SK-MEL-5 (cell line): ENCODE measurements around the gene WDR1. TPM values are rescaled to one million over a fixed set of nuclear protein-coding genes. Genes with fewer than 3 reads are reported as not detected.

Experiments used
- DNase-seq: peaks from one replicate; pipeline ENCODE4 v3.0.0-alpha.2; 2016; ENCODE audit warnings: low read depth, low spot score
- in situ Hi-C: cut with HindIII; loops from 2 replicates; pipeline ENCODE4 v1.10.0; 2016; ENCODE audit warnings: low sequenced_read_pairs, high pct_unique_total_duplicates, low pct_unique_long_range_greater_than_20kb
- total RNA-seq: library from RNA; depleted of rRNA; stranded (reverse); fragments of >200 nt; shearing (Covaris generic); gene quantifications from 2 replicates; pipeline ENCODE4 v1.2.3, GENCODE V29; 2014

The WDR1 gene
- total RNA-seq, 1 experiment from 2014 or later: 248 TPM

- in situ Hi-C loops: no loop called here
These were observed 9.2 kb downstream of the WDR1 start for GRCh38 chr4:10107111-10108091.

DNA sequence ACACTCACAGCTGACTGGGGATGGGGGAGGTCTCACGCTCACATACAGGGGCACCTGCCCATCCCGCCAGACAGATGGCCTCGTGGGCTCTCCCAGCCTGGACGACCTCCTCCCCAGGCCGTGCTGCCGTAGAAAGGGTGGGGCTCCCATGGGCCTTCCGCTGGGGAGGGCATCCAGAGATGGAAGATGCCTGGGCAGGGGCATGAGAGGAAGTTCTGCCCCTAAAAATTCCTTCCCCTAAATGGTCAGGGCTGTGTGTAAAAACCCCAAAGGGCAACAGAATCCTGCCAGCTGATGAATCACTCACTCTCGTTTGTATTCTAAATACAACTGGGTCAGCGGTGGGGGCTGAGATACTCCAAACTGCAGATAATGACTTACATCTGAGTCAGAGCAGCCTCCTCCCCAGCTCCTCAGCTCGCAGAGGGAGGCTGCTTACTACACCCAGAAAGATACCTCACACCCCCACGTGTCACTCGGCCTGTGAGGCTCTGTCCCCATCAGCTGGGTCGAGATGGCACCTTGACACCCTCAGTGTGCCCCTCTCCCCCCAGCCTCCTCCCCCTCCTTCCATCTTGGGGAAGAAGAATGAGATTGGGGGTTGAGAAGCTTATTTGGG, 10.1 kb downstream of the WDR1 start:
- in situ Hi-C loops: no loop called here
- peak; percentile 35 for DNase-seq

More at GRCh38 chr4:10107111-10108091, 9.2 kb downstream of the WDR1 start:
- no peak for DNase-seq

DNA sequence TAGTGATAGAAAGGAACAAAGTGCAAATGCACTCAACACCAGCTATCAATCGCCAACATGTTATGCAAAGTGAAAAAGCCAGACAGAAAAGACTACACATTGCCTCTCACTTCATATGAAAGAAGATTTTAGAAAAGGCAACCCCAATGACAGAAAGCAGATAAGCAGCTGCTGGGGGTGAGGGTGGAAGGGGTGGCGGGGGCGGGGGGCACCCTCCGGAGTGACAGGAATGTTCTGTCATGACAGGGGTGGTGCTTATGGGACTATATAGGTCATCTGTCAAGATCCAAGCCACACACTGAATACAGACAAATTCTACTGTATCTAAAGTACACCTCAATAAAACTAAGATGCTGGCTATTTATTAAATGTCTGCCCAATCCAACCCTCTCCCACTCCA, 10.7 kb downstream of the WDR1 start:
- in situ Hi-C loops: no loop called here
- DNase-seq: no peak

- in situ Hi-C loops: no loop called here
- DNase-seq: no peak
These were observed 11.2 kb downstream of the WDR1 start for GRCh38 chr4:10105421-10105820.

- in situ Hi-C loops: no loop called here
These were observed 11.7 kb downstream of the WDR1 start for GRCh38 chr4:10104991-10105276.

DNA sequence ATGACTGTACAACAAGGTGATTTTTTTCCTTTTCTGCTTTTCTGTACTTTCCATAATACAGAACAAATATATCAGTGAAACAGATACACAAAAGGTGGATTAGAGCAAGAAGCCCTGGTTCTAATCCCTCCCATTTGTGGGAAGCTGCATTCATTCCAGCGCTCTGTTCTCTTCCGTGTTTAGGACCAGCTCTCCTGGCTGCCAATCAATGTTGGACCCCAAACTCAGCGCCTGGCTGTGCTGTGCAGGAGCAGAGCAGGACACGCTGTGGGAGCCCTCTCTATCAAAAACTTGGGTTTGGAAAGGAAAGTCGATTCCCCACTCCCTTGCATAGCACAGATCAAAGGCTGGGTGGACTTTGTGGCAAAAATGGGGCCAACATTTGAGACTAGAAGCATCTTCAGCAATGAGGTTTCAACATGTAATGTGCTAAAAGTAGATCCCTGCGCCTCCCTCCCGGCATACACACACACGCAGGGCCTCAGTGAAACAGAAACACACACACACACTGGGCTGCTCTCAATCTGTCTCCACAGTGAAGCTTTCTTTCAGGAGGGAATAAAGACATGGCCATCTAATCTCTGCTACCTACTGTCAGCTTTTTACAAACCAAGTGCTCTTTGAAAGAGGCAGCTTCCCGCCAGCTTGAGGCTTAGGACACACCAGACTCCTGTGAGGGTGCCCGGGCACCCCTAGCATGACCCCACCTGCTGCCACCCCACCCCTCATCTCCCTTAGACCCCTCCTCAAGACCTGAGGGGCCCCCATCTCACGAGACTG, 12.2 kb downstream of the WDR1 start:
- no peak for DNase-seq
- in situ Hi-C loops: no loop called here

More at GRCh38 chr4:10104991-10105276, 11.7 kb downstream of the WDR1 start:
- DNase-seq: no peak

- in situ Hi-C loops: no loop called here
These were observed 13.9 kb downstream of the WDR1 start for GRCh38 chr4:10102474-10103332.

DNA sequence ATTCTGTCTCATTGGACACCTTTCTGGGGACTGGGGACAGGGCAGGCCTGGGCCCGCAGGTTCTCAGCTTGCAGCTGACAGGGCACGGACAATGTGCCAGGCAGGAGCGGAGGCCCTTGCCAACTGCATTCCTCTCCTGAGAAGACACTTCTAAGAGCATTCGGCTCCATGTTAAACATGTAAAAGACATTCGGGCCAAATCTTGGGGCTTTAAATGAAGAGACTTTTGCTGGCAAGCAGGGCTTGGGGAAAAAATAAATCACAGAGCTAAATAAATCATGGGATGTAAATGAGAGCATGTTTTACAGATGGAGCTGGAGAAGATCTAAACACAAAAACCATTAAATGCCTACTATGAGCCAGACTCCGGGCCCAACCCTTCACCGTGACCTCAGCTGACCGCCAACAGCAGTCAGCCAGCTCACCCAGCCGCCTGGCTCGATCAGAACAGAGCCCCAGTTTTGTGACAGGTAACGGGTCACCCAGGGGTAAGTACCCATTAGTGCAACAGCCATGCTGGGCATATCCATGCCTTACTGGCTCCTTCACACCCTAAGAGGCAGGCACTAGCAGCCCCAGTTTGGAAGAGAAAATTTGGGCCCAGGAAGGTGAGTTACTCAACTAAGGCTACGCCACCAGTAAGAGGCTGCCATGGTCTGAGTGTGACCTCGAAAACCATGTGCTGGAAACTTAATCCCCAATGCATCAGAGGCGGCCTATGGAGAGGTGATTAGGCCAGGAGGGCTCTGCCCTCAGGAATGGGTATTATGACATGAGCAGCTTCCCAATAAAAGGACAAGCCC, 14.7 kb downstream of the WDR1 start:
- no peak for DNase-seq
- in situ Hi-C loops: no loop called here

More at GRCh38 chr4:10102474-10103332, 13.9 kb downstream of the WDR1 start:
- DNase-seq: no peak

GRCh38 chr4:10100734-10101216, 15.8 kb downstream of the WDR1 start:
- peak; percentile 84 for DNase-seq
- in situ Hi-C loops: no loop called here

- no peak for DNase-seq
- in situ Hi-C loops: no loop called here
These were observed 16.9 kb downstream of the WDR1 start for GRCh38 chr4:10099499-10100325.

- DNase-seq: no peak
- in situ Hi-C loops: no loop called here
These were observed 17.8 kb downstream of the WDR1 start for GRCh38 chr4:10098780-10099160.

DNA sequence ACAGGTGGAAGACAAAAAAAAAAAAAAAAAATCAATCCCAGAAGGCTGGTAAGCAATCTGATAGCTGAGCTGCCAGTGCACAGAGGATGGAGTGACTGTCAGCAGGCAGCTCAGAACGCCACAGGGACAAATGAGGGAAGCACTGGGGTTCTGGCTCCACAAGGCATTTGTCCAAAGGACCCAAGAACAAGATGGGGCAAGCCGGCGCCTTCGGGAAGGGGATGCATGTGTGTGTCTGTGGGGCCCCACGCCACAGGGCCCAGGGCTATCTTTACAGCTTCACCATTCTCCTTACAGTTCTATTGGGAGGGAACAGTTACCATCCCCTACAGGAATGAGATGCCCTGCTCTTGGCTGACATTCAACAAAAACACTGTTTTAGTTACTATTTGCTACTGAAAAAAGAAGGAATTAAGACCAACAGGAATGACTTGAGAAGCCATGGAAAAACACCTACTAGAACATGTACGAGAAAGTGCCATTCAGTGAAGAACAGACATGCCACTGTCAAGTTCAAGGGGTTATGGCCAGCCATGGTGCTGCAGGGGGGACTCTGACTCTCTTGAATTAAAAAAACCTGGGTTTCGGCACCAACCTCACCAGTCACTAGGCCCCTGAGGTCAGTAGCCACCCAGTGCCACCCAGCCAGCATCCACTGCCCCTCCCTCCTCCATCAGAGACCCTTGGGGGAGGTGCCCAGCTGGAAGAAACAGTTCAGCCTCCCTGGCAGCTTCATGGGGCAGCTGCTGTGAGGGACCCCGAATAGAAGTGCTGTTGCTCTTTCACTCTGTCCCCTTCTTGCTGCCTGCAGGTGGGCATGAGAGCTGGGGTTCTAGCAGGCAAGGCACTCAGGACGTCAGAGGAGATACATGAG, 18.5 kb downstream of the WDR1 start:
- in situ Hi-C loops: no loop called here
- no peak for DNase-seq

GRCh38 chr4:10096978-10097335, 19.6 kb downstream of the WDR1 start:
- in situ Hi-C loops: no loop called here
- no peak for DNase-seq

- in situ Hi-C loops: no loop called here
- DNase-seq: no peak
These were observed 20.2 kb downstream of the WDR1 start for GRCh38 chr4:10096201-10096977.
